ENCODE data around the gene GAL3ST1. TPM values are rescaled to one million over a fixed set of nuclear protein-coding genes. Genes with fewer than 3 reads are reported as not detected.

Gene GAL3ST1
- total and polyA plus RNA-seq, 2 experiments from 2014 or later: 1.5 to 2.9 TPM

DNA sequence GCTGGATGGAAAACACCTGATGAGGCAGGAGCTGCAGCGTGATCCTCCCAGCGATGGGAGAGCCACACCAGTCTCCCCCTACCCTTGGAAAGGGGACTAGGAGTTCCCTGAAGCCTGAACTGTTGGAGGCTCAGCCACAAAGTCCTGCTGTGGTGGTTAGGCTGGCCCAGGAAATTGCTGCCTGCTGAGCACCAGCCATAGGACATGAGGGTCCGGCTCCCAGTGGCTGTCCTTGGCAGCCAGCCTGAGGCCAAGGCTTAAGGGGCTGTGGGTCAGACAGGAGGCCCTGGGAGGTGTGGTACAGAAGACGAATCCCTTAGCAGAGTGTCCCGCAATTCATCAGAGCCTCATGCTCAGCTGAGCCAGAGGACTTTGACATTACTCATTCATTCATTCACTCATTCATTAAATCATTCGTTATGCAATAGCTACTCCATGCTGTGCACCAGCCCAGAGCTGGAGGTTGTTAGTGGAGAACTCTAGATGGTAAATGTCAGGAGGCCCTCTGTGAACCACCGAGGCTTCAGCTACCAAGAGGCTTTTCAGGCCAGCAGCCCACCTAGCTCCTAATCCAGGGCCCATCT, 54.5 kb downstream of the GAL3ST1 start:
- Histone ChIP-seq H3K27me3 (no peaks in the 10 kb centered on the region), H3K9me3 (ENCODE audit: low read depth) (no peaks in the 10 kb centered on the region), H3K27ac (no peak overlapping the region), H3K36me3 (no peaks in the 10 kb centered on the region), H3K4me1 (ENCODE audit: low read depth) (no peaks in the 10 kb centered on the region), H3K4me3 (no peak overlapping the region)
- no peak for DNase-seq (ENCODE audit: low read depth in 1 of 2, low spot score in 1 of 2)
- TF ChIP-seq, protein P1, sequence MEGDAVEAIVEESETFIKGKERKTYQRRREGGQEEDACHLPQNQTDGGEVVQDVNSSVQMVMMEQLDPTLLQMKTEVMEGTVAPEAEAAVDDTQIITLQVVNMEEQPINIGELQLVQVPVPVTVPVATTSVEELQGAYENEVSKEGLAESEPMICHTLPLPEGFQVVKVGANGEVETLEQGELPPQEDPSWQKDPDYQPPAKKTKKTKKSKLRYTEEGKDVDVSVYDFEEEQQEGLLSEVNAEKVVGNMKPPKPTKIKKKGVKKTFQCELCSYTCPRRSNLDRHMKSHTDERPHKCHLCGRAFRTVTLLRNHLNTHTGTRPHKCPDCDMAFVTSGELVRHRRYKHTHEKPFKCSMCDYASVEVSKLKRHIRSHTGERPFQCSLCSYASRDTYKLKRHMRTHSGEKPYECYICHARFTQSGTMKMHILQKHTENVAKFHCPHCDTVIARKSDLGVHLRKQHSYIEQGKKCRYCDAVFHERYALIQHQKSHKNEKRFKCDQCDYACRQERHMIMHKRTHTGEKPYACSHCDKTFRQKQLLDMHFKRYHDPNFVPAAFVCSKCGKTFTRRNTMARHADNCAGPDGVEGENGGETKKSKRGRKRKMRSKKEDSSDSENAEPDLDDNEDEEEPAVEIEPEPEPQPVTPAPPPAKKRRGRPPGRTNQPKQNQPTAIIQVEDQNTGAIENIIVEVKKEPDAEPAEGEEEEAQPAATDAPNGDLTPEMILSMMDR (IDR thresholded peaks at IDR 0.05; ENCODE audit: low read depth, low read length): no peak

DNA sequence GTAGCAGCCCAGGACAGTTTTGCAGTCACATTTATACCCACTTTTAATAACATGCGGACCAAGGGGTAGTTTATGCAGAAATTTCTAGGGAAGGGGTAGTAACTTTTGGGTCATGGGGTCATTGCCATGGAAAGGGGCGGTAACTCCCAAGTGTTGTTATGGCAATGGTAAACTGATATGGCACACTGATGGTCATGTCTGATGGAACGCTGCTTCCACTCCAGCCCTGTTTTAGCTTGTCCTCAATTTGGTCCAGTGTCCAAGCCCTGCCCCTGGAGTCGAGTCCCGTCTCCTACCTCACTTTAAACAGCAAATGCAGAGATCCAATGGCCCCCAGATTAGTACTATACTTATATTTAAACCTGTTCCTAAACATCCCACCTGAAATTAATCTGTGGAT, 57.7 kb downstream of the GAL3ST1 start:
- no peaks in the 10 kb centered on the region for H3K4me1 ChIP-seq (ENCODE audit: low read depth)
- TF ChIP-seq, protein P1 (IDR thresholded peaks at IDR 0.05; ENCODE audit: low read depth, low read length): no peak

DNA sequence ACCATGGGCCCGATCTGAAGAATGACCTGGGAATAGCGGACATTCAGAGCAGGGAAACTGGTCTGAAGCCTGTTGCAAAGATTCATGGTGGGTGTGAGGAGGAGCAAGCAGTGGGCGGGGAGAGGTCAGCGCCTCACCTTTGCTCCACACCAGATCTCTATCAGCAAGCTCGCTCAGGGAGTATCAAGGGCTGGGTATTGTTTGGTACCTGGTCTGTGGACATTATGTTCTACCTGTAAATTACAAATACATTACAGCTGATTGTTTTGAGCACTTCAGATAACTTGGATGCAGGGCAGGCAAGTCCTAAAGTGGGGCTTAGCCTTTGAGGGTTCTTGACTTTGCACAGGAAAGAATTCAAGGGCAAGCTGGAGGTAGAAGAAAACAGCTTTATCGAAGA, 58.2 kb downstream of the GAL3ST1 start:
- Histone ChIP-seq H3K27ac (no peak overlapping the region), H3K4me1 (ENCODE audit: low read depth) (no peaks in the 10 kb centered on the region), H3K9me3 (ENCODE audit: low read depth) (no peaks in the 10 kb centered on the region), H3K4me3 (no peak overlapping the region), H3K27me3 (no peaks in the 10 kb centered on the region), H3K36me3 (no peaks in the 10 kb centered on the region)
- DNase-seq (ENCODE audit: low read depth in 1 of 2, low spot score in 1 of 2): no peak
- TF ChIP-seq, protein P1 (IDR thresholded peaks at IDR 0.05; ENCODE audit: low read depth, low read length): no peak

More for the DNA sequence above, 57.7 kb downstream of the GAL3ST1 start:
- no peak overlapping the region for H3K27ac ChIP-seq
- H3K27me3 ChIP-seq: no peaks in the 10 kb centered on the region
- no peak for DNase-seq (ENCODE audit: low read depth in 1 of 2, low spot score in 1 of 2)
- no peak overlapping the region for H3K4me3 ChIP-seq
- H3K36me3 ChIP-seq: no peaks in the 10 kb centered on the region
- no peaks in the 10 kb centered on the region for H3K9me3 ChIP-seq (ENCODE audit: low read depth)

DNA sequence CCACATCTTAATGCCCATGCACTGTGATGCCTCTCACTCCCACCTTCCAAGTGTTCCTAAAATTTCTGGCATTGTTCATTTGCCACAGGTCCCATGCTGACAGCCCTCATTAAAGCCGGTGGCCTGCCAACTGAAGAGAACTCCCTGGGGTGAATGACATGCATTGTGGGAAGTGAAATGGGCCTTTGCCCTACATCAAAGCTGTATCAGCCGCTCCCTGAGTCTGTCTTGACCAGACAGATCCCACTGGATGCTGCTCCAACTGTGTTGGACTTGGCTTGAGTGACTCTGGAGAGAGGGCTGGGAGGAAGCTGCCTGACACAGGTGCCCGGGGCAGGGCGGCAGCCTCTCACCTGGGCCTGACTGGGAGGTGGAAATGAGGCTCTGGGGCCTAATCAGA, 60.2 kb downstream of the GAL3ST1 start:
- Histone ChIP-seq H3K27me3 (no peaks in the 10 kb centered on the region), H3K4me1 (ENCODE audit: low read depth) (no peaks in the 10 kb centered on the region), H3K36me3 (no peaks in the 10 kb centered on the region), H3K27ac (no peak overlapping the region), H3K9me3 (ENCODE audit: low read depth) (no peaks in the 10 kb centered on the region), H3K4me3 (no peak overlapping the region)
- TF ChIP-seq, protein P1 (IDR thresholded peaks at IDR 0.05; ENCODE audit: low read depth, low read length): no peak
- no peak for DNase-seq (ENCODE audit: low read depth in 1 of 2, low spot score in 1 of 2)

DNA sequence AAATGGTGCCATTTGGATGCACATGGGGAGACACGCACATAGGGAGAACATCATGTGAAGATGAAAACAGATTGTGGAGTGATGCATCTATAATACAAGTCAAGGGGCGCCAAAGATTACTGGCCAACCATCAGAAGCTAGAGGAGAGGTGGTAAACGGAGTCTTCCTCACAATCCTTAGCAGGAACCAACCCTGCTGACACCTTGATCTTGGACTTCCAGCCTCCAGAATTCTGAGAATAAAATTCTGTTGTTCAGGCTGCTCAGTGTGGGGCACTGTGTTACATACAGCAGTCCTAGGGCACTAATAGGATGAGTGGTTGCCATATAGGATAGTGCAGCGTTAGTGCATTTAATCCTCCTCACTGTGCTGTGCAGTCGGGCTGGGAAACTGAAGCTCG, 61.0 kb downstream of the GAL3ST1 start:
- H3K36me3 ChIP-seq: no peaks in the 10 kb centered on the region
- no peak overlapping the region for H3K27ac ChIP-seq
- H3K4me1 ChIP-seq (ENCODE audit: low read depth): no peaks in the 10 kb centered on the region
- no peak for DNase-seq (ENCODE audit: low read depth in 1 of 2, low spot score in 1 of 2)
- H3K4me3 ChIP-seq: no peak overlapping the region
- no peaks in the 10 kb centered on the region for H3K27me3 ChIP-seq
- no peaks in the 10 kb centered on the region for H3K9me3 ChIP-seq (ENCODE audit: low read depth)
- TF ChIP-seq, protein P1 (IDR thresholded peaks at IDR 0.05; ENCODE audit: low read depth, low read length): no peak
